Neural progenitor cell (in vitro differentiated cells): ENCODE measurements around the gene GP1BB. TPM values are rescaled to one million over a fixed set of nuclear protein-coding genes. Genes with fewer than 3 reads are reported as not detected.
"Not testable (repeated sequence)": the region's sequence is repeated elsewhere in the genome, so short reads cannot be mapped to it uniquely, and the experiment has no call there.

Experiments
- DNase-seq: peaks from one replicate; pipeline ENCODE4 v3.0.0-alpha.2; 2016; ENCODE audit warnings: low spot score
- H2AFZ ChIP-seq: fragments of 200-600 bp; sonication (generic); replicated peaks from 2 replicates; pipeline ENCODE4 v1.6.1; 2016; ENCODE audit warnings: antibody characterized with exemption
- H3F3A ChIP-seq: fragments of 200-600 bp; sonication (generic); 2 replicates; pipeline ENCODE4 v1.6.1; 2016; ENCODE audit warnings: antibody characterized with exemption, low read depth
- H3K27ac ChIP-seq: fragments of 200-600 bp; sonication (generic); 2 replicates; pipeline ENCODE4 v1.5.1; 2016; ENCODE audit warnings: mild to moderate bottlenecking
- H3K27me3 ChIP-seq: fragments of 200-600 bp; sonication (generic); 2 replicates; pipeline ENCODE4 v1.6.1; 2016; ENCODE audit warnings: mild to moderate bottlenecking, moderate library complexity
- H3K36me3 ChIP-seq: fragments of 200-600 bp; sonication (generic); 2 replicates; pipeline ENCODE4 v1.5.1; 2016
- H3K4me1 ChIP-seq: fragments of 200-600 bp; sonication (generic); 2 replicates; pipeline ENCODE4 v1.6.1; 2016; ENCODE audit warnings: mixed run types
- H3K4me2 ChIP-seq: fragments of 200-600 bp; sonication (generic); 2 replicates; pipeline ENCODE4 v1.6.1; 2016
- H3K4me3 ChIP-seq: fragments of 200-600 bp; sonication (generic); 2 replicates; pipeline ENCODE4 v1.5.1; 2016
- H3K79me2 ChIP-seq: fragments of 200-600 bp; sonication (generic); 2 replicates; pipeline ENCODE4 v1.6.1; 2016; ENCODE audit warnings: low read depth
- H3K9ac ChIP-seq: fragments of 200-600 bp; sonication (generic); 2 replicates; pipeline ENCODE4 v1.6.1; 2016
- H3K9me3 ChIP-seq: fragments of 200-600 bp; sonication (generic); 2 replicates; pipeline ENCODE4 v1.5.1; 2016; ENCODE audit warnings: low read depth
- H4K20me1 ChIP-seq: fragments of 200-600 bp; sonication (generic); 2 replicates; pipeline ENCODE4 v1.6.1; 2016; ENCODE audit warnings: low read depth
- H3K27ac Mint-ChIP-seq: 3 replicates; pipeline ENCODE4 v1.8.0; 2021; ENCODE audit warnings: mixed read lengths
- H3K27me3 Mint-ChIP-seq: 2 replicates; pipeline ENCODE4 v1.8.0; 2022; ENCODE audit warnings: low read depth, mild to moderate bottlenecking, inconsistent platforms, moderate library complexity, mixed read lengths; ENCODE audit not compliant: insufficient read depth
- H3K36me3 Mint-ChIP-seq: 3 replicates; pipeline ENCODE4 v1.8.0; 2021; ENCODE audit warnings: mixed read lengths
- H3K4me1 Mint-ChIP-seq: 3 replicates; pipeline ENCODE4 v1.8.0; 2021; ENCODE audit warnings: mixed read lengths
- H3K4me3 Mint-ChIP-seq: 3 replicates; pipeline ENCODE4 v1.8.0; 2021; ENCODE audit warnings: mild to moderate bottlenecking, moderate library complexity, mixed read lengths
- H3K9me3 Mint-ChIP-seq: 3 replicates; pipeline ENCODE4 v1.8.0; 2020; ENCODE audit warnings: mixed read lengths
- EZH2 ChIP-seq: fragments of 200-600 bp; sonication (generic); IDR thresholded peaks from 2 replicates; pipeline ENCODE4 v1.6.1; 2017; ENCODE audit warnings: antibody characterized with exemption, mild to moderate bottlenecking, moderate library complexity
- EZH2phosphoT487 ChIP-seq: fragments of 200-600 bp; sonication (generic); IDR thresholded peaks from 2 replicates; pipeline ENCODE4 v1.6.1; 2017; ENCODE audit warnings: antibody characterized with exemption
- total RNA-seq: library from RNA; depleted of rRNA; stranded (reverse); fragments of >200 nt; gene quantifications from 2 replicates; pipeline ENCODE4 v1.2.3, GENCODE V29; 2015; ENCODE audit warnings: low replicate concordance
- TF ChIP-seq, protein P1 (sequence below): fragments of 200-600 bp; sonication (generic); IDR thresholded peaks from 2 replicates; pipeline ENCODE4 v1.5.1; 2017; ENCODE audit warnings: antibody characterized with exemption, mild to moderate bottlenecking

The GP1BB gene
- total RNA-seq, 1 donor from 2014 or later: not detected

DNA sequence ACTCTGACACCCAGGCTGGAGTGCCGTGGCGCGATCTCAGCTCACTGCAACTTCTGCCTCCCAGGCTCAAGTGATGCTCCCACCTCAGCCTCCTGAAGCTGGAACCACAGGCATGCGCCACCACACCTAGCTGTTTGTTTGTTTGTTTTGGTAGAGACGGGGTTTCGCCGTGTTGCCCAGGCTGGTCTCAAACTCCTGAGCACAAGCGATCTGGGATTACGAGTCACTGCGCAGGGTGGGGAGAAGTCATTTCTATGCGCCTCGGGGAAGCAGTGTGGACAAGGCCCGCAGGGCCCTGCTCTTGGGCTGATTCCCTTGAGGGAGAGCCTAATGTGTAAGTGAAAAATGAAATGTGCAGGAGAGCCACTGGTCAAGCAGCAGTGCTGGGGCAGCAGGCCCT is 28.6 kb upstream of the GP1BB start:
- no peaks in the 10 kb centered on the region for H3K79me2 ChIP-seq
- H3K4me3 ChIP-seq: no peak overlapping the region
- peaks cover 22% of the 10 kb centered on the region for H3K4me1 ChIP-seq
- Mint-ChIP-seq H3K27me3 (peaks cover 5% of the 10 kb centered on the region), H3K4me1 (peaks cover 10% of the 10 kb centered on the region), H3K27ac (no peak overlapping the region), H3K9me3 (no peaks in the 10 kb centered on the region), H3K36me3 (no peaks in the 10 kb centered on the region), H3K4me3 (no peak overlapping the region)
- H4K20me1 ChIP-seq: no peaks in the 10 kb centered on the region
- no peak overlapping the region for H3K27ac ChIP-seq
- no peak for DNase-seq
- TF ChIP-seq, protein P1, sequence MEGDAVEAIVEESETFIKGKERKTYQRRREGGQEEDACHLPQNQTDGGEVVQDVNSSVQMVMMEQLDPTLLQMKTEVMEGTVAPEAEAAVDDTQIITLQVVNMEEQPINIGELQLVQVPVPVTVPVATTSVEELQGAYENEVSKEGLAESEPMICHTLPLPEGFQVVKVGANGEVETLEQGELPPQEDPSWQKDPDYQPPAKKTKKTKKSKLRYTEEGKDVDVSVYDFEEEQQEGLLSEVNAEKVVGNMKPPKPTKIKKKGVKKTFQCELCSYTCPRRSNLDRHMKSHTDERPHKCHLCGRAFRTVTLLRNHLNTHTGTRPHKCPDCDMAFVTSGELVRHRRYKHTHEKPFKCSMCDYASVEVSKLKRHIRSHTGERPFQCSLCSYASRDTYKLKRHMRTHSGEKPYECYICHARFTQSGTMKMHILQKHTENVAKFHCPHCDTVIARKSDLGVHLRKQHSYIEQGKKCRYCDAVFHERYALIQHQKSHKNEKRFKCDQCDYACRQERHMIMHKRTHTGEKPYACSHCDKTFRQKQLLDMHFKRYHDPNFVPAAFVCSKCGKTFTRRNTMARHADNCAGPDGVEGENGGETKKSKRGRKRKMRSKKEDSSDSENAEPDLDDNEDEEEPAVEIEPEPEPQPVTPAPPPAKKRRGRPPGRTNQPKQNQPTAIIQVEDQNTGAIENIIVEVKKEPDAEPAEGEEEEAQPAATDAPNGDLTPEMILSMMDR: no peak
- TF ChIP-seq EZH2: no peak
- TF ChIP-seq EZH2phosphoT487: no peak
- H3K27me3 ChIP-seq: no peaks in the 10 kb centered on the region
- no peaks in the 10 kb centered on the region for H3K36me3 ChIP-seq
- H3K4me2 ChIP-seq: no peak overlapping the region
- H2AFZ ChIP-seq: no peak overlapping the region
- H3K9ac ChIP-seq: no peak overlapping the region
- no peaks in the 10 kb centered on the region for H3K9me3 ChIP-seq
- H3F3A ChIP-seq: peaks cover 14% of the 10 kb centered on the region

DNA sequence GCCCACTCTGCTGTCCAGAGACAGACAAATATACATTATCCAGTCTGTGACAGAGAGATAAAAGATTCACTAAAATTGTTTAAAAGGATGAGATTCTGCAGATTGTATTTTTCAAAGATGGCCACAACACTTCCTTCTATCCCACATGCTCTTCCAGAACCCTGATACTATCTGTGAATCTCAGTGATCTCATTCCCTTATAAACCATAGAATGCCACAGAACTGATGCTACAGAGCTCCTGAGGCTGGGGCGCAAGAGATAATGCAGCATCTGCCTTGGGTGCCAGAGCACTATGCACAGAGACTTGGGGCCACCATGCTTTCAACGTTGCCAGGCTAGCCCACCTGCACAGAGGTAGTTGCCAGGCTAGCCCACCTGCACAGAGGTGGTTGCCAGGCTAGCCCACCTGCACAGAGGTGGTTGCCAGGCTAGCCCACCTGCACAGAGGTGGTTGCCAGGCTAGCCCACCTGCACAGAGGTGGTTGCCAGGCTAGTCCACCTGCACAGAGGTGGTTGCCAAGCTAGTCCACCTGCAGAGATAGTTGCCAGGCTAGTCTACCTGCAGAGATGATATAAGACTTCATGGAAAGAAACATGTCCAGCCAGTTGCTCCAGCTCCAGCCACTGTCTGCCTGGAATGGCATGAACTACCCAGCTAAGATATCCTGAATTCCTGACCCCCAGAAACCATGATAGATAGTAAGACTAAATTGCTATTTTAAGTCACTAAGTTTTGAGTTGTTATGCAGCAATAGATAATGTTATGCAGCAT is 26.6 kb upstream of the GP1BB start:
- H3K27ac Mint-ChIP-seq: no peak overlapping the region
- no peak for TF ChIP-seq EZH2
- TF ChIP-seq EZH2phosphoT487: no peak
- TF ChIP-seq, protein P1: no peak
- H3K36me3 ChIP-seq: no peaks in the 10 kb centered on the region
- H2AFZ ChIP-seq: no peak overlapping the region
- no peaks in the 10 kb centered on the region for H4K20me1 ChIP-seq
- H3K4me1 Mint-ChIP-seq: peaks cover 4% of the 10 kb centered on the region
- no peak for DNase-seq
- no peaks in the 10 kb centered on the region for H3K36me3 Mint-ChIP-seq
- peaks cover 6% of the 10 kb centered on the region for H3K4me1 ChIP-seq
- H3K27ac ChIP-seq: no peak overlapping the region
- no peak overlapping the region for H3K4me2 ChIP-seq
- no peaks in the 10 kb centered on the region for H3K9me3 ChIP-seq
- H3F3A ChIP-seq: peaks cover 5% of the 10 kb centered on the region
- H3K27me3 Mint-ChIP-seq: peaks cover 6% of the 10 kb centered on the region
- no peaks in the 10 kb centered on the region for H3K9me3 Mint-ChIP-seq
- no peaks in the 10 kb centered on the region for H3K27me3 ChIP-seq
- H3K9ac ChIP-seq: no peak overlapping the region
- no peak overlapping the region for H3K4me3 ChIP-seq
- no peak overlapping the region for H3K4me3 Mint-ChIP-seq
- no peaks in the 10 kb centered on the region for H3K79me2 ChIP-seq

DNA sequence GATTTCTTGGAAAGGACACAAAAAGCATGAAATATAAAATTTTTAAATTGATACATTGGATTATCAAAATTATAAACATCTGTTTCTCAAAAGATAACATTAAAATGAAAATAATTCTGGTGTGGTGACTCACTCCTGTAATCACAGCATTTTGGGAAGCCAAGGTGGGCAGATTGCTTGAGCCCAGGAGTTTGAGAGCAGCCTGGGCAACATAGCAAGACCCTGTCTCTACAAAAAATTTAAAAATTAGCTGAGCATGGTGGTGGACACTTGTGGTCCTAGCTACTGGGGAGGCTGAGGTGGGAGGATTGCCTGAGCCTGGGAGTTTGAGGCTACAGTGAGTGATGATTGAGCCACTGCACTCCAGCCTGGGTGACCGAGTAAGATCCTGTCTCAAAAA is 25.5 kb upstream of the GP1BB start:
- not testable (repeated sequence) for H3K9ac ChIP-seq, H2AFZ ChIP-seq, H3K9me3 ChIP-seq, H3K4me2 ChIP-seq, DNase-seq, H3K4me3 Mint-ChIP-seq, H3K27ac Mint-ChIP-seq, H3K36me3 Mint-ChIP-seq, H3K36me3 ChIP-seq, H3K27me3 ChIP-seq, H3K27me3 Mint-ChIP-seq, H3K4me3 ChIP-seq, H3K79me2 ChIP-seq, H4K20me1 ChIP-seq, H3K27ac ChIP-seq, H3F3A ChIP-seq, H3K4me1 Mint-ChIP-seq, H3K4me1 ChIP-seq, H3K9me3 Mint-ChIP-seq

DNA sequence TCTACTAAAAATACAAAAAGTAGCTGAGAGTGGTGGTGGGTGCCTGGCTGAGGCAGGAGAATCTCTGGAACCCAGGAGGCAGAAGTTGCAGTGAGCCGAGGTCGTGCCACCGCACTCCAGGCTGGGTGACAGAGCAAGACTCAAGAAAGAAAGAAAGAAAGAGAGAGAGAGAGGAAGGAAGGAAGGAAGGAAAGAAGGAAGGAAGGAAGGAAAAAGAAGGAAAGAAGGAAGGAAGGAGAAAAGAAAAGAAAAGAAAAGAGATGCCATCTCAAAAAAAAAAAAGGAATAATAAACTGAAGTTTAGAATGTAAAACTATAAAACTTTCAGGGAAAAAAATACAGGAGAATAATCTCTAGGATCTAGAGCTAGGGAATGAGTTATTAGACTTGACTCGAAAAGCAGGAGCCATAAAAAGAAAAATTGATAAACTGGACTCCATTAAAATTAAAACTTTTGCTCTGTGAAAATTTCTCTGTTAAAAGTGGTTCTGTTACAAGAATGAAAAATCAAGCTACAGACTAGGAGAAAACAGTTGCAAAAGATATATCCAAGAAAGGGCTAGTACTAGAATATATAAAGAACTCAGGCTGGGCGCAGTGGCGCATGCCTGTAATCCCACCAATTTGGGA is 22.4 kb upstream of the GP1BB start:
- no peaks in the 10 kb centered on the region for H3K4me1 ChIP-seq
- DNase-seq: no peak
- peaks cover 5% of the 10 kb centered on the region for H3K4me1 Mint-ChIP-seq
- H2AFZ ChIP-seq: no peak overlapping the region
- no peaks in the 10 kb centered on the region for H3K9me3 Mint-ChIP-seq
- no peaks in the 10 kb centered on the region for H3K9me3 ChIP-seq
- peaks cover 6% of the 10 kb centered on the region for H3K27me3 Mint-ChIP-seq
- no peaks in the 10 kb centered on the region for H3K27me3 ChIP-seq
- no peak overlapping the region for H3K9ac ChIP-seq
- peaks cover 2% of the 10 kb centered on the region for H3F3A ChIP-seq
- TF ChIP-seq EZH2phosphoT487 (no peak), EZH2 (no peak)
- TF ChIP-seq, protein P1: no peak
- H3K36me3 ChIP-seq: no peaks in the 10 kb centered on the region
- no peak overlapping the region for H3K27ac Mint-ChIP-seq
- no peaks in the 10 kb centered on the region for H4K20me1 ChIP-seq
- no peak overlapping the region for H3K4me3 Mint-ChIP-seq
- H3K79me2 ChIP-seq: no peaks in the 10 kb centered on the region
- H3K4me3 ChIP-seq: no peak overlapping the region
- no peaks in the 10 kb centered on the region for H3K36me3 Mint-ChIP-seq
- H3K27ac ChIP-seq: no peak overlapping the region
- no peak overlapping the region for H3K4me2 ChIP-seq
